HG03066 (cell line): ENCODE measurements around the gene MED15.

Experiments used
- ATAC-seq: cut with Tn5 transposase; IDR thresholded peaks from one replicate; pipeline ENCODE4 v1.9.1; 2021; ENCODE audit warnings: low read depth; ENCODE audit not compliant: unreplicated experiment

MED15 gene

GRCh38 chr22:20550057-20550817, 42.8 kb downstream of the MED15 start:
- no peak for ATAC-seq

GRCh38 chr22:20550851-20551744, 43.7 kb downstream of the MED15 start:
- ATAC-seq: no peak

GRCh38 chr22:20551805-20552442, 44.5 kb downstream of the MED15 start:
- ATAC-seq: no peak

GRCh38 chr22:20552443-20553401, 45.3 kb downstream of the MED15 start:
- ATAC-seq: no peak

GRCh38 chr22:20553947-20554741, 46.7 kb downstream of the MED15 start:
- no peak for ATAC-seq

- ATAC-seq: no peak
Measured at GRCh38 chr22:20554824-20555223, 47.4 kb downstream of the MED15 start.

GRCh38 chr22:20558534-20558933, 51.1 kb downstream of the MED15 start:
- ATAC-seq: no peak

- ATAC-seq: no peak
Measured at GRCh38 chr22:20559174-20559760, 51.9 kb downstream of the MED15 start.

GRCh38 chr22:20560716-20561115, 53.3 kb downstream of the MED15 start:
- no peak for ATAC-seq

GRCh38 chr22:20561882-20562281, 54.5 kb downstream of the MED15 start:
- ATAC-seq: no peak

GRCh38 chr22:20562607-20563465, 55.4 kb downstream of the MED15 start:
- ATAC-seq: no peak

GRCh38 chr22:20563466-20563906, 56.1 kb downstream of the MED15 start:
- no peak for ATAC-seq

- no peak for ATAC-seq
Measured at GRCh38 chr22:20563941-20564371, 56.5 kb downstream of the MED15 start.

- ATAC-seq: no peak
Measured at GRCh38 chr22:20565079-20565734, 57.8 kb downstream of the MED15 start.

- ATAC-seq: no peak
Measured at GRCh38 chr22:20565761-20566160, 58.4 kb downstream of the MED15 start.

- no peak for ATAC-seq
Measured at GRCh38 chr22:20566420-20567260, 59.2 kb downstream of the MED15 start.
